GM18517 (cell line): ENCODE results near the gene NEK7.

Experiments used
- ATAC-seq: cut with Tn5 transposase; IDR thresholded peaks from one replicate; pipeline ENCODE4 v1.9.1; 2021; ENCODE audit warnings: mild to moderate bottlenecking, moderate library complexity; ENCODE audit not compliant: unreplicated experiment

Gene NEK7

GRCh38 chr1:198253259-198253658, 96.5 kb downstream of the NEK7 start:
- ATAC-seq: peak; percentile 72

GRCh38 chr1:198253668-198254067, 96.9 kb downstream of the NEK7 start:
- ATAC-seq: peak; percentile 98

DNA sequence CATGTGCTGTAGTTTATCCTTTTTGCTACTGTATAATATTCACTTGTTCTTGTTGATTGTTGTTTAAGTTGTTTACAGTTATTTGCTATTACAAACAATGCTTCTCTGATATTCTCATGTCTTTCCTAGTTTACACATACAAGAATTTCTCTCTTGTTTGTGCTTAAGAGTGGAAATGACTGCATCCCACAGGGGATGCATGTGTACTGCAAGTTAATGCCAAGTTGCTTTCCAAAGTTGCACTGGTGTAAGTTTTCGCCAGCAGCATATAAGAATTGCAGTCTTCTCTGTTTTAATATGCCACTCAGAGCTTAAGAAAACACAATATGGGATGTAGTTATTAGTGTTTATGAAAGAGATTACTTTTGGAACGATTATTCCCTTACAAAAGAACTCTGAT, 97.7 kb downstream of the NEK7 start:
- ATAC-seq: no peak

- no peak for ATAC-seq
Measured at GRCh38 chr1:198254948-198255347, 98.2 kb downstream of the NEK7 start.

DNA sequence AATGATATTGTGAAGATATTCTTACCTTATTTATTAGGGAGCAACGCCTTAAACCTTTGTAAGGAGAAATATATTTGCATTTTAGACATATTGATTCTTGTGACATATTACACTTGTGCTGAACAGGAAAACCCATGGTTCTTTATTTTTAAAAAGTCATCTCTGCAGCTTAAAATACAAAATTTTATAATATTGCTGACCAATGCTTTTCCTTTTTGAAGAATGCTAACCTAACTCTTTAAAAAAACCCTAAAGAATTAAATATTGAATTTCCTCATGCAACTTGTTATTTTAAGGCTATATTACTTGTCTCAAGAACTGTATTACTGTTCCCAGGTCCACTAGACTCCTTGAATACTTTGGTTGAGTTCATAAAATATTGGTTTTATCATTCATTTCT, 99.0 kb downstream of the NEK7 start:
- no peak for ATAC-seq

GRCh38 chr1:198258491-198258890, 101.7 kb downstream of the NEK7 start:
- ATAC-seq: peak; percentile 68

DNA sequence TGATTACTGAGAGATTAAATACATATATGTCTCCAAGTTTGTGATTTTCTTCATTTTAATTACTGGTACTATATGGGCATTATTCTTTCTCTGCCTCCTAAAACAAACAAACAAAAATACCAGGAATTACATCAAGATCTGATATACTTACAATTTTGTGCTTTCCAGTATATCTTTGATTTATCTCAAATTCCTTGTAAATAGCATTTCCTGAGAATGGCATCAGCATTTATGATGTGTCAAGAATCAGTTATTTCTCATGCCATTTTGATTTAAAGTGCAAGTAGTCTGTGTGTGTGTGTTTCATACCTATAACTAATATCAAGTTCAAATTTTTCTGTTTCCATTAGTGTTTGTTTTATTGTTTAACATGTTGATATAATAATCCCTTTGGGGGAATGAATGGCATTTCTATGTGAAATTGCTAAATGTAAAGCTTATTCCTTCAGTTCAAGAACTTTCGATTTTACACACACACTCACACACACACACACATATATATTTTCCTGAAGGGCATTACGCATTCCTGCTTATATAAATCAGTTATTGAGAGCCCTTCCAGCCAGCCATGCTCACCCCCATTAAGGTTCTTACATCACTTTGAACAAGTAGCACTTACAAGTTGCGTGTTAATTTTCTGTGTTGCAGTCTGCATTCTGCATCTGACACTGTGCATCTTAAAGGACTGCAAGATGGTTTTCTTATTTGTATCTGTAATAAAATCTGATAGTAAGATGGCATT, 102.7 kb downstream of the NEK7 start:
- no peak for ATAC-seq

DNA sequence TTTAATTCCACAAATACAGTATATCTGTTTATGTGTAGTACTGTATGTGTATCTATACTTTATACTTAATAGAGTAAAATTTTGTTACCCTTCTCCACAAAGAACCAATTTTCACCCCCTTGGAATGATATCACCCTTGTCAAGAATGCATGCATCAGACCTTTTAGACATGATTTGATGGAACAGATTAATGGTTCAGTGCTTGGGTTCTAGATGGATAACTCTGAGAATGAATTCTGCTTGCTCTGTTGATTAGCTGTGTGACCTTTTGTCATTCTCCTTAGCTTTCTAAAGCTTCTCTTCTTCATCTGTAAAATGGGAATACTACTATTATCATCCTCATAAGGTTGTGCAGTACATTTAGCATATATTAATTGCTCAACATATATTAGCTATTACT, 105.1 kb downstream of the NEK7 start:
- no peak for ATAC-seq

- no peak for ATAC-seq
Measured at GRCh38 chr1:198263186-198263585, 106.4 kb downstream of the NEK7 start.

- no peak for ATAC-seq
Measured at GRCh38 chr1:198264282-198264681, 107.5 kb downstream of the NEK7 start.

GRCh38 chr1:198265073-198265661, 108.4 kb downstream of the NEK7 start:
- no peak for ATAC-seq

DNA sequence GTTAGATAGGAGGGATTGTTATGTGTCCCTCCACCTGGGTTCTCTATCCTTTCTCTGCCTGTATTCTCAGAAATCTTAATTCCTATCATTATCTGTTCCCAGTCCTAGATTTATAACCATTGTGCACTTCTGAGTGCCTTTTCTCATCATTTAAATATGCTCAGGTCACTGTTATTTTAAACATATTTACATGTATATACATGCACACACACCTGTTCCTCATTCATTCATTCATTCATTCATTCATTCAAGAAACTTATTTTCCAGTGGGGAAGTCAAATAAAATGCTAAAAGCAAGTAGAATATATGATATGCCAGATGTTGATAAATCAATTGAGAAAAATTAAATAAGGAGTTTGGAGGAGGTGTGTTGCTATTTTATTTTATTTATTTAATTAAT, 110.3 kb downstream of the NEK7 start:
- no peak for ATAC-seq

GRCh38 chr1:198267921-198268320, 111.1 kb downstream of the NEK7 start:
- ATAC-seq: no peak

- ATAC-seq: no peak
Measured at GRCh38 chr1:198268784-198269645, 112.2 kb downstream of the NEK7 start.

- no peak for ATAC-seq
Measured at GRCh38 chr1:198269646-198269940, 112.8 kb downstream of the NEK7 start.

GRCh38 chr1:198270273-198270828, 113.6 kb downstream of the NEK7 start:
- ATAC-seq: no peak

DNA sequence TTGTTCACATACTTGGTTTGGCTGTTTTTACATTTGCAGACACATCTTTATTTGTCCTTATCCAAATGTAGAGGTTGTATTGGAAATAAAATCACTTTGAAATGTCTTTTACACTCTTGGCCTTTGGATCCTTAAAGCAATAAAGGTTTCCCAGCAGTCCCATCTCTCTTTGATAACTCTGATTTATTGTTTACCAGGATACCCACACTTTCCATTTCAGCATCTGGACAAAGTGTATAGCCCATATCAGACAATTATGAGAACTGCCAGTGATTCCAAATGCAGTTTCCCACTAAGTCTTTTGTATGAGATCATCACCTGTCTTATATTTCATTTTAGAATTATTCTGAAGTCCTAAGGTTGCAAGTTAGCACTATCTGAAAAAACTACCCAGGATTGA, 114.7 kb downstream of the NEK7 start:
- ATAC-seq: no peak

GRCh38 chr1:198272492-198272891, 115.7 kb downstream of the NEK7 start:
- no peak for ATAC-seq

DNA sequence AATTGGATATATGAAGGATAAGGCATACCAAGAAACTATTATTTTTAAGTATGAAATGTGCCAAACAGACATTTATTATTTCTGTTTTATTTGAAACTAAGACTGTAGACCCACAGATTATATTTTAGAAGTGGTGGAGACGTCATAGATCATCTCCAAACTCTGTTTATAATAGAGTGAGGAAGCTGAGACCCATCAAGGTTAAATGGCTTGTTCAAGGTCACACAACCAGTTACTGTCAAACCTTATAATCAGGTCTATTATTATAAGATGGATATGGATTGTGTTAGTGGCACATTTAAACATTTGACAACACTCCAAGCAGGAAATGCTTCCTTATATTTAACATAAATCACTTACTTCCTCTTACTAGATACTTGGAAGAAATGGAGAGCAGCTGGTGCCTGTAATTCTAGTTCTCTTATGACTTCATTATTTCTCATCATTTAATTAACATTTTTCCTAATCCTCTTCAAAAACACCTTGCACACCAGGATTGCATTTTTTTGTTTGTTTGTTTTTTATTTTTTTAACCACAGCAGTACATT, 117.0 kb downstream of the NEK7 start:
- ATAC-seq: no peak

GRCh38 chr1:198275597-198275996, 118.8 kb downstream of the NEK7 start:
- no peak for ATAC-seq

GRCh38 chr1:198276241-198276640, 119.4 kb downstream of the NEK7 start:
- no peak for ATAC-seq
